ENCODE data around the gene GATB. TPM values are rescaled to one million over a fixed set of nuclear protein-coding genes. Genes with fewer than 3 reads are reported as not detected.

GATB gene
- total and polyA plus RNA-seq, 2 donors (not counting 1 experiment from before 2014, with no cell fraction given) = 18.7 to 20.8 TPM

DNA sequence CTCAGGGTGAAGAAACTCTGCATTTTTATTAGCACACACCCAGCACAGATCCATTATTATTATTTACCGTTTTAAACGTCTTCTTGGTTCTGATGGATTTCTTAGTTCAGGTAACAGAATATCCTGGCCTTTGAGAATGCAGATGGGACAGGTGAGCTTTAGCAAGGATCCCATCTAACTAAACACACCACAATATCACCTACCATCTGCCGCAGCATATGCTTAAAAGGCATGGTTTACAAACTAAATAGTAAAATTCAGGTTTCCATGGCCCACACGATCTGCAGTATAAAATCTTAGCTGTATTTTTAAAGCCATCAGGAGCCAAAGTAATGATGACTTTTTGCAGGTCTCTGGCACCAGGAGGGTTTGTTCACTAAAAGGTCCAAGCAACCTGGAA, 31.7 kb upstream of the GATB start:
- H3K27ac ChIP-seq (ENCODE audit: insufficient read depth, low read length) = no peak overlapping the region
- H3K36me3 ChIP-seq (ENCODE audit: control insufficient read depth, insufficient read depth, low read length) = no peaks in the 10 kb centered on the region
- H3K27me3 ChIP-seq (ENCODE audit: control insufficient read depth, insufficient read depth, low read length) = no peaks in the 10 kb centered on the region
- H3K9ac ChIP-seq (ENCODE audit: insufficient read depth, low read length) = no peak overlapping the region
- H3K4me1 ChIP-seq (ENCODE audit: control insufficient read depth, extremely low read depth, insufficient read depth, low read length) = no peaks in the 10 kb centered on the region
- no peaks in the 10 kb centered on the region for H3K79me2 ChIP-seq (ENCODE audit: control insufficient read depth, insufficient read depth, low read length)
- no peaks in the 10 kb centered on the region for H3K9me3 ChIP-seq (ENCODE audit: control insufficient read depth, insufficient read depth, low read depth, low read length)
- no peak overlapping the region for H3K4me2 ChIP-seq (ENCODE audit: extremely low read depth, insufficient read depth, low read length)
- TF ChIP-seq EZH2 (IDR thresholded peaks at IDR 0.05; ENCODE audit: low read length, missing control alignments) = no peak
- TF ChIP-seq CTCF (conservative IDR thresholded peaks at IDR 0.05 in 1 of 2, IDR thresholded peaks at IDR 0.05 in 1 of 2; ENCODE audit: low read depth in 1 of 2, low read length in 2 of 2) = no peak
- no peak for DNase-seq (ENCODE audit: low read depth in 2 of 2)
- H4K20me1 ChIP-seq (ENCODE audit: control insufficient read depth, extremely low read depth, insufficient read depth, low read length) = no peaks in the 10 kb centered on the region
- no peak overlapping the region for H3K4me3 ChIP-seq (replicated peaks in 1 of 4; ENCODE audit: control extremely low read depth in 1 of 4, insufficient read depth in 1 of 4, low read depth in 3 of 4, low read length in 4 of 4)
- H2AFZ ChIP-seq (ENCODE audit: low read length) = no peak overlapping the region

DNA sequence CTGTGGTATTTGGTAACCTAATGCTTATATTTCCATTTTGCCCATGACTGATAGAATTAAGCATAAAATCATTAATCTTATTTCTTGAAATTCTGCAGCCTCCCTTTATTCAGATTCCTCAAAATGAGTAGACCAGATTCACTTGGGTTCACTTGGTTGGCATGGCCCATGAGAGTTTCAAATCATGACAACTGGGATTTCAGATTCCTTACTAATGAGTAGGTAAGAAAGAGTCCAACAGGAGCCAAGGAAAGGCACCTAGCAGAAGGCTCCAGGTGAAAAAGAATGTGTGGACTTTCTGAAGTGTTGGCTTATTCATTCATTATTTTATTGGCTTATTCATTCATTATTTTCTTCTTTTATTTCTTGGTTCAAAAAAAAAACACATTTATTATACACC, 27.2 kb upstream of the GATB start:
- Histone ChIP-seq H3K27me3 (ENCODE audit: control insufficient read depth, insufficient read depth, low read length) (no peaks in the 10 kb centered on the region), H3K36me3 (ENCODE audit: control insufficient read depth, insufficient read depth, low read length) (no peaks in the 10 kb centered on the region), H3K9me3 (ENCODE audit: control insufficient read depth, insufficient read depth, low read depth, low read length) (no peaks in the 10 kb centered on the region), H3K4me3 (replicated peaks in 1 of 4; ENCODE audit: control extremely low read depth in 1 of 4, insufficient read depth in 1 of 4, low read depth in 3 of 4, low read length in 4 of 4) (no peak overlapping the region), H3K27ac (ENCODE audit: insufficient read depth, low read length) (no peak overlapping the region), H3K9ac (ENCODE audit: insufficient read depth, low read length) (no peak overlapping the region), H3K4me2 (ENCODE audit: extremely low read depth, insufficient read depth, low read length) (no peak overlapping the region), H3K4me1 (ENCODE audit: control insufficient read depth, extremely low read depth, insufficient read depth, low read length) (no peaks in the 10 kb centered on the region), H2AFZ (ENCODE audit: low read length) (no peak overlapping the region), H3K79me2 (ENCODE audit: control insufficient read depth, insufficient read depth, low read length) (no peaks in the 10 kb centered on the region), H4K20me1 (ENCODE audit: control insufficient read depth, extremely low read depth, insufficient read depth, low read length) (no peaks in the 10 kb centered on the region)
- DNase-seq (ENCODE audit: low read depth in 2 of 2) = no peak
- TF ChIP-seq EZH2 (IDR thresholded peaks at IDR 0.05; ENCODE audit: low read length, missing control alignments) (no peak), CTCF (conservative IDR thresholded peaks at IDR 0.05 in 1 of 2, IDR thresholded peaks at IDR 0.05 in 1 of 2; ENCODE audit: low read depth in 1 of 2, low read length in 2 of 2) (no peak)

DNA sequence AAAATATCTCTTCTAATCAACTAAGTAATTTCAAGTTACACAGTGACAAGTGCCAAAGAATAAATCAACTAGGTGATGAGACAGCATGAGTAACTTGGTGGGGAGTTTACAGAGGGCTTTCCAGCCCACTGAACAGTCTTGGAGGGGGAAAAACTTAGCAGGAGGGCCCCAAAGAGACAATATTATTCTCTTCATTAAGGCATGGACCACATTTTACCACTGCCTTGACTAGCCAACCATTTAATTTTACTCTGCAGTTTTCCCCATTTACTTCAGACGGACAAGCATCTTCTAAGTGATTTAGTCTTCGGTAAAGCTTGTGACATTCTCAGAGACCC, 25.3 kb upstream of the GATB start:
- Histone ChIP-seq H3K9me3 (ENCODE audit: control insufficient read depth, insufficient read depth, low read depth, low read length) (no peaks in the 10 kb centered on the region), H3K79me2 (ENCODE audit: control insufficient read depth, insufficient read depth, low read length) (no peaks in the 10 kb centered on the region), H3K4me3 (replicated peaks in 1 of 4; ENCODE audit: control extremely low read depth in 1 of 4, insufficient read depth in 1 of 4, low read depth in 3 of 4, low read length in 4 of 4) (no peak overlapping the region), H3K27me3 (ENCODE audit: control insufficient read depth, insufficient read depth, low read length) (peaks cover under 1% of the 10 kb centered on the region), H3K9ac (ENCODE audit: insufficient read depth, low read length) (no peak overlapping the region), H3K27ac (ENCODE audit: insufficient read depth, low read length) (no peak overlapping the region), H3K4me2 (ENCODE audit: extremely low read depth, insufficient read depth, low read length) (no peak overlapping the region), H3K4me1 (ENCODE audit: control insufficient read depth, extremely low read depth, insufficient read depth, low read length) (no peaks in the 10 kb centered on the region), H4K20me1 (ENCODE audit: control insufficient read depth, extremely low read depth, insufficient read depth, low read length) (no peaks in the 10 kb centered on the region), H2AFZ (ENCODE audit: low read length) (no peak overlapping the region), H3K36me3 (ENCODE audit: control insufficient read depth, insufficient read depth, low read length) (no peaks in the 10 kb centered on the region)
- no peak for TF ChIP-seq EZH2 (IDR thresholded peaks at IDR 0.05; ENCODE audit: low read length, missing control alignments)
- no peak for TF ChIP-seq CTCF (conservative IDR thresholded peaks at IDR 0.05 in 1 of 2, IDR thresholded peaks at IDR 0.05 in 1 of 2; ENCODE audit: low read depth in 1 of 2, low read length in 2 of 2)
- no peak for DNase-seq (ENCODE audit: low read depth in 2 of 2)

All from fibroblast of lung (primary cell).